HL-60 (cell line): Measurements from ENCODE around the gene CERS5.

Experiments
- GABPA ChIP-seq: IDR thresholded peaks from 2 replicates; pipeline ENCODE4 v1.6.1; 2012; ENCODE audit warnings: low read depth
- POLR2AphosphoS5 ChIP-seq: IDR thresholded peaks from 2 replicates; pipeline ENCODE4 v1.6.1; 2012; ENCODE audit warnings: low read depth
- TF ChIP-seq, protein P1 (sequence below): IDR thresholded peaks from one replicate; pipeline ENCODE4 v1.5.1; 2011; ENCODE audit warnings: low read length, control low read depth, inconsistent platforms; ENCODE audit not compliant: insufficient read depth
- TF ChIP-seq, protein P2 (sequence below): IDR thresholded peaks from 2 replicates; pipeline ENCODE4 v1.6.1; 2012; ENCODE audit warnings: low read depth; ENCODE audit not compliant: insufficient replicate concordance

- TF ChIP-seq, protein P1, sequence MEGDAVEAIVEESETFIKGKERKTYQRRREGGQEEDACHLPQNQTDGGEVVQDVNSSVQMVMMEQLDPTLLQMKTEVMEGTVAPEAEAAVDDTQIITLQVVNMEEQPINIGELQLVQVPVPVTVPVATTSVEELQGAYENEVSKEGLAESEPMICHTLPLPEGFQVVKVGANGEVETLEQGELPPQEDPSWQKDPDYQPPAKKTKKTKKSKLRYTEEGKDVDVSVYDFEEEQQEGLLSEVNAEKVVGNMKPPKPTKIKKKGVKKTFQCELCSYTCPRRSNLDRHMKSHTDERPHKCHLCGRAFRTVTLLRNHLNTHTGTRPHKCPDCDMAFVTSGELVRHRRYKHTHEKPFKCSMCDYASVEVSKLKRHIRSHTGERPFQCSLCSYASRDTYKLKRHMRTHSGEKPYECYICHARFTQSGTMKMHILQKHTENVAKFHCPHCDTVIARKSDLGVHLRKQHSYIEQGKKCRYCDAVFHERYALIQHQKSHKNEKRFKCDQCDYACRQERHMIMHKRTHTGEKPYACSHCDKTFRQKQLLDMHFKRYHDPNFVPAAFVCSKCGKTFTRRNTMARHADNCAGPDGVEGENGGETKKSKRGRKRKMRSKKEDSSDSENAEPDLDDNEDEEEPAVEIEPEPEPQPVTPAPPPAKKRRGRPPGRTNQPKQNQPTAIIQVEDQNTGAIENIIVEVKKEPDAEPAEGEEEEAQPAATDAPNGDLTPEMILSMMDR = no peak
- TF ChIP-seq POLR2AphosphoS5 = no peak
- TF ChIP-seq, protein P2, sequence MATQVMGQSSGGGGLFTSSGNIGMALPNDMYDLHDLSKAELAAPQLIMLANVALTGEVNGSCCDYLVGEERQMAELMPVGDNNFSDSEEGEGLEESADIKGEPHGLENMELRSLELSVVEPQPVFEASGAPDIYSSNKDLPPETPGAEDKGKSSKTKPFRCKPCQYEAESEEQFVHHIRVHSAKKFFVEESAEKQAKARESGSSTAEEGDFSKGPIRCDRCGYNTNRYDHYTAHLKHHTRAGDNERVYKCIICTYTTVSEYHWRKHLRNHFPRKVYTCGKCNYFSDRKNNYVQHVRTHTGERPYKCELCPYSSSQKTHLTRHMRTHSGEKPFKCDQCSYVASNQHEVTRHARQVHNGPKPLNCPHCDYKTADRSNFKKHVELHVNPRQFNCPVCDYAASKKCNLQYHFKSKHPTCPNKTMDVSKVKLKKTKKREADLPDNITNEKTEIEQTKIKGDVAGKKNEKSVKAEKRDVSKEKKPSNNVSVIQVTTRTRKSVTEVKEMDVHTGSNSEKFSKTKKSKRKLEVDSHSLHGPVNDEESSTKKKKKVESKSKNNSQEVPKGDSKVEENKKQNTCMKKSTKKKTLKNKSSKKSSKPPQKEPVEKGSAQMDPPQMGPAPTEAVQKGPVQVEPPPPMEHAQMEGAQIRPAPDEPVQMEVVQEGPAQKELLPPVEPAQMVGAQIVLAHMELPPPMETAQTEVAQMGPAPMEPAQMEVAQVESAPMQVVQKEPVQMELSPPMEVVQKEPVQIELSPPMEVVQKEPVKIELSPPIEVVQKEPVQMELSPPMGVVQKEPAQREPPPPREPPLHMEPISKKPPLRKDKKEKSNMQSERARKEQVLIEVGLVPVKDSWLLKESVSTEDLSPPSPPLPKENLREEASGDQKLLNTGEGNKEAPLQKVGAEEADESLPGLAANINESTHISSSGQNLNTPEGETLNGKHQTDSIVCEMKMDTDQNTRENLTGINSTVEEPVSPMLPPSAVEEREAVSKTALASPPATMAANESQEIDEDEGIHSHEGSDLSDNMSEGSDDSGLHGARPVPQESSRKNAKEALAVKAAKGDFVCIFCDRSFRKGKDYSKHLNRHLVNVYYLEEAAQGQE = no peak
- no peak for TF ChIP-seq GABPA
These were observed 57.9 kb downstream of the CERS5 start for GRCh38 chr12:50109319-50109718.
